HEK293T (cell line): ENCODE results near the gene NCL.

Experiments
- CTCF ChIA-PET: fragments of 350-600 bp; formaldehyde crosslinking; extraction: SDS; loops from one replicate; lab custom pipeline; 2021; ENCODE audit warnings: antibody characterized with exemption, inconsistent platforms; lab: Yijun Ruan, JAX
- POLR2A ChIA-PET: fragments of 350-600 bp; formaldehyde crosslinking; extraction: SDS; loops from one replicate; lab custom pipeline; 2020; ENCODE audit warnings: antibody characterized with exemption, inconsistent platforms; lab: Yijun Ruan, JAX
- DNase-seq: peaks from one replicate; pipeline ENCODE4 v3.0.0; 2012; ENCODE audit warnings: mixed read lengths; ENCODE audit errors: extremely low spot score
- ARNT ChIP-seq: fragments of 450-650 bp; IDR thresholded peaks from 2 replicates; pipeline ENCODE4 v1.6.1; 2017; ENCODE audit warnings: mild to moderate bottlenecking
- BHLHE40 ChIP-seq: fragments of 450-650 bp; IDR thresholded peaks from 2 replicates; pipeline ENCODE4 v1.6.1; 2016; ENCODE audit warnings: mild to moderate bottlenecking, moderate library complexity, borderline replicate concordance
- CTBP1 ChIP-seq: fragments of 450-650 bp; IDR thresholded peaks from 2 replicates; pipeline ENCODE4 v1.6.1; 2016; ENCODE audit warnings: borderline replicate concordance
- ELF4 ChIP-seq: fragments of 450-650 bp; IDR thresholded peaks from 2 replicates; pipeline ENCODE4 v1.6.1; 2017; ENCODE audit warnings: antibody characterized with exemption
- FOXA1 ChIP-seq: fragments of 450-650 bp; IDR thresholded peaks from 2 replicates; pipeline ENCODE4 v1.6.1; 2016; ENCODE audit warnings: mild to moderate bottlenecking
- FOXK2 ChIP-seq: fragments of 450-650 bp; IDR thresholded peaks from 2 replicates; pipeline ENCODE4 v1.6.1; 2016; ENCODE audit warnings: mild to moderate bottlenecking
- FOXM1 ChIP-seq: fragments of 450-650 bp; IDR thresholded peaks from 2 replicates; pipeline ENCODE4 v1.6.1; 2017; ENCODE audit warnings: mild to moderate bottlenecking, borderline replicate concordance
- HDGF ChIP-seq: fragments of 450-650 bp; IDR thresholded peaks from 2 replicates; pipeline ENCODE4 v1.6.1; 2017; ENCODE audit warnings: antibody characterized with exemption, borderline replicate concordance
- L3MBTL2 ChIP-seq: fragments of 450-650 bp; conservative IDR thresholded peaks from 2 replicates; pipeline ENCODE4 v1.6.1; 2016; ENCODE audit warnings: mild to moderate bottlenecking
- LEF1 ChIP-seq: fragments of 450-650 bp; IDR thresholded peaks from 2 replicates; pipeline ENCODE4 v1.6.1; 2017; ENCODE audit warnings: mild to moderate bottlenecking, borderline replicate concordance
- NFRKB ChIP-seq: fragments of 450-650 bp; IDR thresholded peaks from 2 replicates; pipeline ENCODE4 v1.6.1; 2016; ENCODE audit warnings: mild to moderate bottlenecking, moderate library complexity
- SP1 ChIP-seq: fragments of 450-650 bp; IDR thresholded peaks from 2 replicates; pipeline ENCODE4 v1.6.1; 2017
- SUZ12 ChIP-seq: fragments of 450-650 bp; IDR thresholded peaks from 2 replicates; pipeline ENCODE4 v1.6.1; 2016; ENCODE audit warnings: mild to moderate bottlenecking
- TARDBP ChIP-seq: fragments of 450-650 bp; IDR thresholded peaks from 2 replicates; pipeline ENCODE4 v1.6.1; 2016
- ZNF384 ChIP-seq: fragments of 450-650 bp; IDR thresholded peaks from 2 replicates; pipeline ENCODE4 v1.6.1; 2016
- TF ChIP-seq, protein P1 (sequence below): fragments of 450-650 bp; IDR thresholded peaks from 2 replicates; pipeline ENCODE4 v1.6.1; 2016

The NCL gene

DNA sequence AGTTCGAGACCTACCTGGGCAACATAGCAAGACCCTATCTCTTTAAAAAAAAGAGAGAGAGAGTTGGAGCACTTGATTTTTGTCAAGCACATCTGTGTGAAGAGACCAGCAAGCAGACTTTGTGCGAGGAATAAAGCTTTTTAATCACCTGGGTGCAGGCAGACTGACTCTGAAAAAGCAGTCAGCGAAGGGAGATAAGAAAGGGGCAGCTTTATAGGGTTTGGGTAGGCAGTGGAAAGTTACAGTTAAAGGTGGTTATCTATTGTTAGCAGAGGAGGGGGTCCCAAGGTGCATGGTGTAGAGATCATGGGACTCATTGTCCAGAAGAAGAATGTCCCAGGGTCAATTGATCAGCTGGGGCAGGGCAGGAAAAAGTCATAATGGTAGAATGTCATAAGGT lies 34.4 kb downstream of the NCL start:
- ChIA-PET POLR2A (no interaction called here), CTCF (interaction anchor here (1.0 kb wide), 1 partner anchor 17 kb away, joined by 3 read pairs; no protein-coding TSS in a partner anchor)
- no peak for DNase-seq
- TF ChIP-seq SUZ12 (no peak), LEF1 (no peak), CTBP1 (no peak), FOXA1 (no peak), BHLHE40 (no peak), ZNF384 (no peak), FOXK2 (no peak), FOXM1 (no peak), TARDBP (no peak), L3MBTL2 (no peak), NFRKB (no peak), ARNT (no peak)

DNA sequence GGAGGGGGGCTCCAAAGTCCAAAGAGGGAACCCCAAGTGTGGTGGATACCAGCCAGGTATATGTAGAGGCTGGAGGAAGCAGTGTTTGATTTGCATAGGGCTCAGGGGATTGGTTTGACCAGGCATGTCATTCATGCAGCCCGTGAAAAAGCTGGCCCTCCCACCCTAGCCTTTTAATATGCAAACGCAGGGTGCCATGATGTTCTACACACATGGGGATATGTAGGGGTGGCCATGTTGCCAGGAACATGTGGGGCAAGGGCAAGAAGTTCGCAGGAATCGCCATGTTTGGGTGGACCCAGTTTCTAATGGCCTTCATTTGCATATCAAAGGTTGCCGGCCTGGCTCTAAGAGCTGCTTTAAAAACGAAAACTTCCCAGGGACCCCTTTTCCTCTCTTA lies 35.1 kb downstream of the NCL start:
- TF ChIP-seq ZNF384 = no peak
- TF ChIP-seq ELF4 = no peak
- no peak for TF ChIP-seq BHLHE40
- no peak for TF ChIP-seq SUZ12
- no peak for TF ChIP-seq HDGF
- TF ChIP-seq LEF1 = no peak
- TF ChIP-seq NFRKB = no peak
- no peak for TF ChIP-seq CTBP1
- TF ChIP-seq FOXM1 = no peak
- no peak for TF ChIP-seq L3MBTL2
- TF ChIP-seq SP1 = no peak
- no peak for TF ChIP-seq FOXA1
- TF ChIP-seq, protein P1, sequence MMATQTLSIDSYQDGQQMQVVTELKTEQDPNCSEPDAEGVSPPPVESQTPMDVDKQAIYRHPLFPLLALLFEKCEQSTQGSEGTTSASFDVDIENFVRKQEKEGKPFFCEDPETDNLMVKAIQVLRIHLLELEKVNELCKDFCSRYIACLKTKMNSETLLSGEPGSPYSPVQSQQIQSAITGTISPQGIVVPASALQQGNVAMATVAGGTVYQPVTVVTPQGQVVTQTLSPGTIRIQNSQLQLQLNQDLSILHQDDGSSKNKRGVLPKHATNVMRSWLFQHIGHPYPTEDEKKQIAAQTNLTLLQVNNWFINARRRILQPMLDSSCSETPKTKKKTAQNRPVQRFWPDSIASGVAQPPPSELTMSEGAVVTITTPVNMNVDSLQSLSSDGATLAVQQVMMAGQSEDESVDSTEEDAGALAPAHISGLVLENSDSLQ = no peak
- ChIA-PET POLR2A (interaction anchor here (1.3 kb wide), 1 partner anchor 24 kb away, joined by 3 read pairs; no protein-coding TSS in a partner anchor), CTCF (interaction anchor here (1.0 kb wide), 1 partner anchor 16 kb away, joined by 3 read pairs; no protein-coding TSS in a partner anchor)
- no peak for DNase-seq

DNA sequence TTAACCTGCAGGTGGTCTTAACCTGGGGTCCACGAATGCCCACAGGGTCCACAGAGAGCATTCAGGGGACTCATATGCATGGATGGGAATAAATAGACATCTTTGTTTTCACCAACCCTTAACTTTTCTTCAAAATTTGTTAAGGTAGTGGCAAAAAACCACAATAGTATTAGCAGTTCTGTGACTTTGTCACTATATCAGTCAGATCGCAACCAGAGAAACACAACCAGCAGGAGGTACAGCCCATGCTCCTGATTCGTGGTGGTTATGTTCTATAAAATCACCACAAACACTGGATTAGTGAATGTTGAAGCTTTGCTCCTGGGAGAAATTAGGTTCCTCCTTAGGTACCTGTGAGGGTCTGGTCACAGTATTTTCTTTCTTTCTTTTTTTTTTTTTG lies 37.2 kb downstream of the NCL start:
- no peak for DNase-seq
- TF ChIP-seq ARNT = no peak
- TF ChIP-seq LEF1 = no peak
- TF ChIP-seq HDGF = no peak
- TF ChIP-seq, protein P1 = no peak
- TF ChIP-seq BHLHE40 = no peak
- TF ChIP-seq SP1 = no peak
- no peak for TF ChIP-seq FOXA1
- TF ChIP-seq ELF4 = no peak
- no peak for TF ChIP-seq FOXM1
- no peak for TF ChIP-seq SUZ12
- no peak for TF ChIP-seq TARDBP
- TF ChIP-seq ZNF384 = no peak
- no peak for TF ChIP-seq NFRKB
- no peak for TF ChIP-seq L3MBTL2
- ChIA-PET POLR2A (no interaction called here), CTCF (no interaction called here)

DNA sequence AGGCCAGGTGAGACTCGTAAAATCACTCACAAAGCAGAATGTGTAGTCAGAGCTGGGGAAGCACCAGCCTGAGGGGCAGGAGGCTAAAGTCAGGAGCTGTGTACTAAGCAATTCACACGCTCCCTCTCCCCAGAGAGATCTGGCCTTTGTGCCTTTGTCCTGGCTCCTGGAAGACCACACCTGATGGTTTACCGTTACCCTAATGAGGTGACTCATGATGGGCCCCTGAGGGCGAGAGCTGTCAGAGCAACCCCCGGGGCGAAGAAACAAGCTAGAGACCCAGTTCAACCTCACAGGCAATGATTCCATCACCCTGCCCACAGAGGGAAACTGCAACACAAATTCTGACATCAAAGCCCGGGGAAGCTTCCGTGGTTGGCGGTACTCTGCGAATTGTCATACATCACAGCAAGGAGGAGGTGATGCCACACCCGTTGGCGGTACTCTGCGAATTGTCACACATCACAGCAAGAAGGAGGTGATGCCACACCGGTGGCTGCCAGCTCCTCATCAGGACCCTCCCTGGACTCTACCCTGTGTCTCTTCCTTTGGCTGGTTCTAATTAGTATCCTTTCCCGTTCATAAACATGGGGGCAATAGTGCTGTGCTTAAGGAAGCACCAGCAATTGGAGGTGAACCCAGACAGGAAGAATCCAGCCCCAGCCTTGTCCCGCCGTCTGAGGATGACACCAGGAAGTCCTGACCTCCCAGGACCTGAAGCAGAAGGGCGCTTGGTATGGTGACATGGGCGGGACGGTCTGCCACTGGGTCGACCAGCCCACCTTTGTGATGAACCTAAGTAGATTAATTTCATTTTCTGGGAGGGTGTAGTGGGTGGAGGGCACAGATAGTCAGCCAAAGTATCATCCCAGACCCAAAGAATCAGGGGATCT lies 38.2 kb downstream of the NCL start:
- no peak for DNase-seq
- ChIA-PET POLR2A (interaction anchor here (1.0 kb wide), 1 partner anchor 38 kb away, joined by 3 read pairs; the partner anchor contains the start of gene NCL), CTCF (no interaction called here)
- no peak for TF ChIP-seq SP1
- no peak for TF ChIP-seq ELF4
- no peak for TF ChIP-seq CTBP1
- no peak for TF ChIP-seq LEF1
- TF ChIP-seq, protein P1 = no peak
- TF ChIP-seq TARDBP = no peak
- no peak for TF ChIP-seq FOXK2
- TF ChIP-seq NFRKB = no peak
- no peak for TF ChIP-seq BHLHE40
- no peak for TF ChIP-seq FOXA1
- no peak for TF ChIP-seq ZNF384
- TF ChIP-seq HDGF = no peak

DNA sequence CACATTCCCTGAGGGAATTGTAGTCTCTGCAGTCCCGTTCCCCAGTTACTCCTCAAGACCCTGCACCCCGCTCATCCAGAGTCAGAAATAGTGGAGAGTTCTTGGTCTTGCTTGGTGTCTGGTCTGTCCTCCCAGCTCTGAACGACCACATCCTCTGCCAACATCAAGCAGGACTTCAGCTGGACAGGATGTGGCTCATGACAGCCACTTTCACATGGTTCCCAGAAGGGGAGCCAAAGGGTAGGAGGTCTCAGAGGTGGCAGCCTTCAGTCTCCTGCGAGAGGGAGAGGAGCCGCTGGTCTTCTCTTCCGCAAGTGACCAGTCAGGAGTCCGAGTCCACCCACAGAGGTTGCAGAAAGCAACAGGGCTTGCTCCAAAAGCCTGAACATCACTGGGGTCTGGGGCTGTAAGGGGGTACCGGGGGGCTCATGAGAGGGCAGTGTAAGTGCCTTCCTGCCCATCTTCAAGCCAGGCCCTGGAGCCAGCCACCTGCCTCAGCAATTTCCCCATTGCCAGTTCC lies 38.9 kb downstream of the NCL start:
- no peak for TF ChIP-seq FOXM1
- TF ChIP-seq BHLHE40 = no peak
- no peak for TF ChIP-seq HDGF
- TF ChIP-seq CTBP1 = no peak
- TF ChIP-seq L3MBTL2 = no peak
- ChIA-PET POLR2A (interaction anchor here (2.8 kb wide), 1 partner anchor 39 kb away, joined by 8 read pairs; the partner anchor contains the start of gene NCL), CTCF (interaction anchor here (0.9 kb wide), 1 partner anchor 26 kb away, joined by 3 read pairs; no protein-coding TSS in a partner anchor)
- no peak for DNase-seq

DNA sequence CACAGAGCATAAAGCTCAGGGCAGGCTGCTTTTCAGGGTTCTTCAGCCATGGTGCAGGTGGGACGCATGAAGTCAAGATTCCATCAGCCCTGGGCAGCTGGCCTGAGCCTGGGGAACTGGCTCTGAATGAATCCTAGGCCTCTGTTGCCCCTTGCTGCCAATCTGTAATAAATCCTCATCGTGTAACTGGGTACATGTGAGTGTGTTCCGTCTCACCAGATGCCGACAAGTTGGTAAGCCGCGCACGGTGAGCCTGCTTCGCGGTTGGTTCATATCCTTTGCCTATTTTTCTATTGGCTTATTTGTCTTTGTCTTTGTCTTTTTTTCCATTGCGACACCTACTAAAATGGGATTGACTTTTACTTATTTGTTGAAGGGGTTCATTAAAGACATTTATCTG lies 41.1 kb downstream of the NCL start:
- POLR2A ChIA-PET = interaction anchor here (2.8 kb wide), 1 partner anchor 42 kb away, joined by 8 read pairs; the partner anchor contains the start of gene NCL
- no peak for DNase-seq
- CTCF ChIA-PET = no interaction called here
- TF ChIP-seq CTBP1 (no peak), HDGF (no peak), L3MBTL2 (no peak), LEF1 (no peak), ARNT (no peak), FOXA1 (no peak)
